Hematopoietic multipotent progenitor cell (in vitro differentiated cells): ENCODE measurements around the gene TVP23C. TPM values are rescaled to one million over a fixed set of nuclear protein-coding genes. Genes with fewer than 3 reads are reported as not detected.

Experiments
- DNase-seq, 3 donors: peaks; one replicate each; pipeline ENCODE4 v3.0.0-alpha.2; 2011 to 2015; ENCODE audit warnings: low read depth in 2 of 3, low spot score in 2 of 3
- small RNA-seq: library from RNA; depleted of rRNA; stranded (forward); fragments of <200 nt; gene quantifications from one replicate; pipeline ENCODE3, GENCODE V24; 2012
- total RNA-seq: library from RNA; depleted of rRNA; stranded (reverse); fragments of >200 nt; gene quantifications from one replicate; pipeline ENCODE4 v1.2.3, GENCODE V29; 2012

The TVP23C gene
- total RNA-seq, 1 donor, result 22.1 TPM

DNA sequence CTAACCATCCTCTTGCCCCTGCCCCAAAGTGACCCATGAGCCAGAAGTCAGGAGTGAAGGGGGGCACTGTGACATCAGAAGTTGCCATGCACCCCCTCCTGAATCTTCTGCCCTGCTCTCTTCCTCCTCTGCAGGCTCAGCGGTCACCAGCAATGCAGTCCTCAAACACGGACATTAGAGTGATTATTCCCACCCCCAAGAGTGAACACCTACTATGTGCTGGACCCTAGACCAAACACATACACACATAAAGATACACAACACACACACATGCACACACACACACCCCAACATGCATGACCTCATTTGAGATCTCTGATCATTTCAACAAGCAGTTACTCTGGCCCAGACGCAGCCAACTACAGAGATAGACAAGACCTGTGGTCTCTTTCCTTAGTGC is 95.7 kb downstream of the TVP23C start, which contains the start of gene CDRT4:
TSS of gene CDRT4 (minus strand) at position 30 of the 400 bp plus-strand sequence. CDS start 27,383 bp downstream, outside the sequence.
- DNase-seq, result no peak

DNA sequence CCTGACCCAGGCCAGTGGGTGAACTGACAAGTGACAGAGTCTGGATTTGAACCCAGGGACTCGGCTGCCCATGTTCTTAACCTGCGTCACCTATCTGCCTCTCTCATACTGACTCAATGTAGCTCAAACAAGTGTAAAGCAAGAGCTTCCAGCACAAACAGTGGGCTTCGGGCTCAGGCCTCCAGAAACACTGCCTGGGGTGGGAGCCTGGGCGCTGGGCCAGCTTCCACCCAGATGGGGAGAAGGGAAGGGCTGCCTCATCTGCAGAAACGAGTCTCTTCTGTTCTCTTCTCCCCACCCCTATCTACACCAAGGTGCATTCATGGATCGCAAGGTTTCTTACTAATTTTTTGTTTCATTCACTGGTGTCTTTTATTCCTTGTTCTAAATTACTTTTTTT is 97.2 kb downstream of the TVP23C start:
- no peak for DNase-seq

DNA sequence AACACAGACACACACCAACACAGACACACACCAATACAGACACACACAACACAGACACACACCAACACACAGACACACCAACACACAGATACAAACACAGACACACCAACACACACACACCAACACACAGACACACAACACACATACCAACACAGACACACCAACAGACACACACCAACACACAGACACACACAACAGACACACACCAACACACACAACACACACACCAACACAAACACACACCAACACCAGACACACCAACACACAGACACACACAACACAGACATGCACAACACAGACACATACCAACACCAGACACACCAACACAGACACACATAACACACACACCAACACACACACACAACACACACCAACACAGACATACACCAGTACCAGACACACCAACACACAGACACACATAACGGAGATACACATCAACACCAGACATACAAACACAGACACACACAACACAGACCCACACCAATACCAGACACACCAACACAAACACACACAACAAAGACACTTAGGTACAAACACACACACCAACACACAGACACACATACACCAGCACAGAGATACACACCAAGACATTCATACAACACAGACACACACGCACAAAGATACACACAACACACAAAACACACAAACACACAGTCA is 98.1 kb downstream of the TVP23C start:
- no peak for DNase-seq

DNA sequence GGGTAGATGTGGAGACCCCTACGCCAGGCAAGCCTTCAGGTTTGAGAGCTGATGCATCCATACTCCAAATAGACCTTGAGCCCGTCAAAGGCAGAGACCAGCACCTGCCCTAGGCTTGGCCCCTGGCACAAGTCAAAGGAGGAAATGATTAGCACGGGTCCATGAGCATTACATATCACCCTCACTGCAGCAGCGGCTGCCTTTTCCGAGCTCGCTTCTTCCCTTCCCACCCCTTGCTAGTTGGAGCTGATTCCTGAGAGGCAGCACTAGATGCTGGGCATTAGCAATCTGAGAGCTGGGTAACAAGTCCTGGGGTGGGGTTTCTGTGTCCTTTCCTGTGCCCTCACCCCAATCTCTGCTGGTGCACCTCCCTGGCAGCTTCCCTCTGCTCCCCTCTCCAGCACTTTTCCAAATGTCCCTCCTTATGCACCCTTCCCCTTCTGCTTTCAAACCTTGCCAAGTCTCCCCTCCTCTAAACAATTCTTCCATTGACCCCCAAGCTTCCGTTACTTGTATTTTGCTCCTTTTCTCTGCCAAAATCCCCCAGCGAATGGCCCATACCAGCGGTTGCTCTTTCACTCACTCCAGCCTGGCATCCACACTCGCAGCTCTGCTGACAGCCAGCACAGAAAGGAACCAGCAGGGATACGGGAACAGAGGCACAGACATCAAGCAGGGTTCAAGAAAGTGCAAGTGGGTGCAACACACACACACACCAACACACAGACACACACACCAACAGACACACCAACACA is 98.9 kb downstream of the TVP23C start:
- no peak for DNase-seq

DNA sequence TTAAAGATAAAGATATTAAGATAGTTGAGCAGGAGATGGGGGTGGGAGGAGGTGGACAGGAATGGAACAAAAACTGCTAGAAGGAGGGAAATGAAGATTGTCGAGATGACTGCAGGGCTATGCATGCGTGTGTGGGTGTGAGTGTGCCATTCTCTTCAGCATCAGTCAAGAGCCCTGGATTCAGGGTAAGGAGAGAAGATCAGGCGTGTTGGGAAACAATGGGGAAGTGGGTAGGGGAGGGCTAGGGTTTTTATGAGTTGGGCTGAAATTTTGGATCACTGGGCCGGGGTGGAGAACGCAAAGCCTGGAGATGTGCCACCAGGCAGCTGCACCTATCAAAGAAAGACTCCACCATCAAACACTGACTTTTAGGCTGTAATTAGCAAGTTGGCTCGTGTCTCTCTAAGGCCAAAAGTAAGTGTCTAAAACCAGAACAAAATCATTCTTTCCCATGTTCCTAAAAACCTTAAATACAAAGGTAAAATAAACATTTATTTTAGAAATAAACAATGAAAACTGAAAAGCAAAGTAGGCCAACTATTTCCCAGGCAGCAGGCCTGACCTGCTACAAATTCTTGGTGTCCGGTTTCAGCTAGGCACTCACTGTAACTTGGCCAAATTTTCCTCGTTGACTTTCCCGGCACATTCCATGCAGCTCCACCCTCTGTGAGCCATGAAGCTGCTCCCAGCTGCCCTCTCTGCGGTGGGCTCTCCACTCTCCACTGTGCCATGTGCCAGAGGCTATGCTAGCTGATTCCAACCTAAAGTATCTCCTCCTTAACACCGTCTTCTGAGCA is 100.1 kb downstream of the TVP23C start:
- no peak for DNase-seq

DNA sequence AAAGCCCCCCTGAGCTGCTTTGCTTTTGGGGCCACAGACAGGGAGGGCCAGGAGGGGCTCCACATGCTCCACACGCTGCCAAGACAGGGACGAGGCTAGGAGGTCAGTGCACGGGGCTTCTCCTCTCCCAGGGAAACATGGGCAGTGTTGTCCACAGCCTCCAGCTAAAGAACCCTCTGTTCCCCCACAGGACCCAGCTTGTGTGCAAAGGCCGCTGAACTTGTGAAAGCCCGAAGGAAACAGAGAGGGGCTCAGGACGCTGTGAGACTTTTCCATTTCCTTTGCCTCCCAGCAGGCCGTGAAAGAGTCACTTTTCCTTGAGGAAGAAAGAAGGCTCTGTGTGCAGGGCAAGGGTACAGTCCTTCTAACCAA is 105.6 kb downstream of the TVP23C start:
- DNase-seq, result no peak

DNA sequence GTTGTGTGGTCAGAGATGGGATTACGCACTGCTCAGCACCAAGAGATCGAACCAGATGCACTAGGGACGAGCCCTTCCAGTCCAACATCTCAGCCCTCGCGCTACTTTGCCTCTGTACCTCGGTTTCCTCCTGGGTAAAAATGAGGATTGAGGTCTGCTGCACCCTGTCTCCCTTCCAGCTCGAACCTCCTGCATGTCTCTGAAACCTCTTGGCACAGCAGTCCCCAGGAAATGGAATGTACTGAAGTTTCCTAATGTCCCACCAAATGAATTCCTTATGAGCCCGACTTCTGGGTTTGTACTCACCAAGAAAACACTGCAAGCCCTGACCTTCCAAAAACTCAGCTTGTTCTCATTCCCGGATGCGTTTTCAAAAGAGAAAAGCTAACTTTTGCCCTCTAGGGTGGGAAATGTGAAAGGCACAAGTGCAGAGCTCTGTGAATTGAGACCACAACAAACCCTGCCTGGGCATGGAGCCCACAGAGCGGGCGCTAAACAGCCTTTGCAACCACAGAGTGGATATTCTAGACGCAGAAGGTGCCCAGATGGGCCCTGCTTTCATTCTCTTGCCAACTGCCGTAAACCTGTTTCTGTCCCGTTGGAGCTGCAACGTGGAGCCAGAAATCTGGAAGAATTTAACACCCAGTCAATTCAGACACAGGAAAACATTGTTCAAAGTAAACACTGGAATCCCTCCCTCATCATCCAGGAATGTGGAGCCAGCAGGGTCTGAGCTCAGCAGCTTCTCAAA is 106.1 kb downstream of the TVP23C start:
- no peak for DNase-seq

DNA sequence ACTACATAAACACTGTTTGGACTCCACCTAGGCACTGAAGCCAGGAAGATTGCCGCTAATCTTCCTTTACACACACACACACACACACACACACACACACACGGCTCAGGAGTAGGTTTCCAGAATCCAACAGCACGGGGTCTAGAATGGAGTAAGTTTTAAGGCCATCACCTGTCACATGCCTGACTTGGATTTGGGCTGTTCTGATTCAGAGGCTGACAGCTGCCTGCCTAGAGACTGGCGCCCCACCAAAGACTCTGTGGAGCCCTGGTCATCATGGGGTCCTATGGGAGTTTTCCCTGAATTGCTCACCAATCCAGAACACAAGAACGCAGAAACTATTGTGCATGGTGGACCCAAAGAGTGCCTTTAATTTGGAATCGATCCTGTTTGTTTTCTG is 106.8 kb downstream of the TVP23C start:
- DNase-seq, result no peak

DNA sequence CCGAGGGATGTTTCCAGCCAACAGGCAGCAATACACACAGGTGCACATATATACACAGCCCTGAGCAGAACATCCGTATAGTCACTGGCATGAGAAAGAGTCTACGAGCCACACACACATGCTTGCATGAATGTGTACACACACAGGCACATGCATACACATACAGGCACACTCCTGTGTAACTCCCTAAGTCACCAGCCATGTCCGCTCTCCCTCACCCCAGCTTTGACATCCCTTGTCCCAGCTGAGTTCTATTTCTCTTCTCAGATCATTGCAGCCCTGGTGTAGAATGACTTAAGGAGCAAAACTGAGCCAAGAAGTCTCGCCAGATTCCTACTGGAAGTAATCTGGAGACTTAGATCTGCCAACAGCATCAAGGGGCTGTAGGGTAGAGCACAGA is 108.9 kb downstream of the TVP23C start:
- DNase-seq, result no peak

DNA sequence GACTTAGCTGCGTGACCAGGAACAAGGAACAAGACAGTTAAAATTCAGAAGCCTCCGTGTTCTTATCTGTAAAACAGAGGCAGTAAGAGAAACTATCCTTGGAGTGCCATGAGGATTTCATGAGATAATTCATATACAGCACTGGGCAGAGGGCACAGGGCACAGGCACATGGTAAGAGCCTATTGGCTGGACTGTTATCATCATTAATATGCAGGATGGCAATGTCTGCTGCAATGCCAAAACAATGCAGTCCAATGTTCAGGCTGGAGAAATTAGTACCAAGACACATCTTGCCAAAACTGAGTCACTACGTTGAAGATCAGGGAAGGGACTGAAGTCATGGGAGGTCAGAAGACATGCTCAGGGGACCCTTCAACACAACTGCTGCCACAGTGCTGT is 109.5 kb downstream of the TVP23C start:
- no peak for DNase-seq

DNA sequence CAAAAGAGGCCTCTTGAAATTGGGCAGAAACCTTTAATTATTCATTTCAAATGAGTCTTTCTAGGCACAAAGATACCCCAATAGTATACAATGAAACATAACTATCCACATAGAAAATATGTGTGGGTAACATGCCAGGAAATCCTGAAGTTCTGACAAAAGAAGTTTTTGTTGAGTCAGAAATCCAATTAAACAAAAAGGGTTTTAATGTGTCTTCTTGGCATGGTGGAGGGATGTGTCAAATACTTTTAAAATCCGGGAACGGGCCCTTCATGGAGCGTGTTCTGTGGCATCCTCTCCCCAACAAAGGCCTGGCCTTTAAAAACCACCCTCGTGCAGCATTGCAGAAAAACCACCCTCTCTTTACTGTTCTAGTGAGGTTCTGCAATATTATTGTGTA is 110.0 kb downstream of the TVP23C start:
- DNase-seq, result no peak

DNA sequence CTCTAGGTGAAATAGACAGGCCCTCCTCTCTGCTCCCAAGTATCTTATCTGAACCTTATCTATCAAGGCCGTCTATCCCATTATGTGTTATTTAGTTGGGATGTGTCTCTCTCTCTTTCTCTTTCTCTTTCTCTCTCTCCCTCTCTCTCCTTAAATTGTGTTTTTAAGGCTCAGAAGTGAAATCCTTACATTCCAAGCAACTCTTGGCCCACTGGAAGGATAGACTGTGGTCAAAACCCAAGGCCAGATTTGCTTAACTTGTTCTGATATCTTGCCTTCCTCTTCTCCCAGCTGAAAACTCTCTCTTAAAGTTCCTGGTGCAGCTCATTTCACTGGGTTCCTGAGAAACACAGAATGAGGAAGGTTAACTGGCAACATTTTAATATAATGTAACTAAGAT is 110.5 kb downstream of the TVP23C start:
- no peak for DNase-seq

Small RNA genes within 50 kb of the gene (small RNA-seq; reads per million reads assigned to genes)
- gene AC005838.1 (not detected), gene RF00090 (not detected)

Other genes starting within 250 kb of the TVP23C start
- gene TEKT3, start 221.9 kb downstream of the TVP23C start, total RNA-seq, result not detected
- gene CDRT4, start 95.9 kb downstream of the TVP23C start, total RNA-seq, result 3.5 TPM
- gene FBXW10B, start 56.2 kb upstream of the TVP23C start, total RNA-seq, result not detected
- 13.5 TPM for gene TRIM16, start 120.8 kb upstream of the TVP23C start, total RNA-seq
- gene ZNF286A, start 136.3 kb upstream of the TVP23C start, total RNA-seq, result 11.8 TPM
- not detected for gene TBC1D26, start 168.8 kb upstream of the TVP23C start, total RNA-seq